Stimulated activated CD8-positive, alpha-beta memory T cell treated with anti-CD3 and anti-CD28 coated beads, Interleukin-15, amount 100 ng/mL, for 4 hours (primary cell): ENCODE results near the gene PRICKLE2.

Source experiments
- DNase-seq, 2 donors: peaks; one replicate each; pipeline ENCODE4 v3.0.0-alpha.2; 2020; ENCODE audit warnings: low read depth in 2 of 2

The PRICKLE2 gene

GRCh38 chr3:64133987-64134386 is 91.3 kb downstream of the PRICKLE2 start:
- DNase-seq: no peak

GRCh38 chr3:64133272-64133671 is 92.0 kb downstream of the PRICKLE2 start:
- DNase-seq: no peak

- DNase-seq: no peak
These were observed 93.4 kb downstream of the PRICKLE2 start for GRCh38 chr3:64131725-64132469.

GRCh38 chr3:64130436-64130835 is 94.8 kb downstream of the PRICKLE2 start:
- no peak for DNase-seq

- DNase-seq: no peak
These were observed 95.7 kb downstream of the PRICKLE2 start for GRCh38 chr3:64129581-64129980.

- DNase-seq: no peak
These were observed 96.2 kb downstream of the PRICKLE2 start for GRCh38 chr3:64129106-64129505.

GRCh38 chr3:64125561-64125960 is 99.7 kb downstream of the PRICKLE2 start:
- no peak for DNase-seq

- no peak for DNase-seq
These were observed 101.3 kb downstream of the PRICKLE2 start for GRCh38 chr3:64123931-64124330.

- no peak for DNase-seq
These were observed 102.8 kb downstream of the PRICKLE2 start for GRCh38 chr3:64122476-64122875.

GRCh38 chr3:64121750-64122311 is 103.4 kb downstream of the PRICKLE2 start:
- DNase-seq: no peak

GRCh38 chr3:64120876-64121275 is 104.4 kb downstream of the PRICKLE2 start:
- no peak for DNase-seq

- DNase-seq: no peak
These were observed 107.8 kb downstream of the PRICKLE2 start for GRCh38 chr3:64117483-64117882.

GRCh38 chr3:64114651-64115050 is 110.6 kb downstream of the PRICKLE2 start:
- DNase-seq: no peak

GRCh38 chr3:64111872-64112271 is 113.4 kb downstream of the PRICKLE2 start:
- no peak for DNase-seq

- no peak for DNase-seq
These were observed 114.2 kb downstream of the PRICKLE2 start for GRCh38 chr3:64111083-64111482.

- no peak for DNase-seq
These were observed 115.2 kb downstream of the PRICKLE2 start for GRCh38 chr3:64110071-64110470.

- no peak for DNase-seq
These were observed 115.8 kb downstream of the PRICKLE2 start for GRCh38 chr3:64109438-64109837.

- no peak for DNase-seq
These were observed 116.4 kb downstream of the PRICKLE2 start for GRCh38 chr3:64108784-64109317.

- DNase-seq: no peak
These were observed 117.0 kb downstream of the PRICKLE2 start for GRCh38 chr3:64108231-64108630.

- DNase-seq: no peak
These were observed 118.1 kb downstream of the PRICKLE2 start for GRCh38 chr3:64107190-64107589.

- no peak for DNase-seq
These were observed 119.5 kb downstream of the PRICKLE2 start for GRCh38 chr3:64105816-64106215.

- no peak for DNase-seq
These were observed 120.6 kb downstream of the PRICKLE2 start for GRCh38 chr3:64104691-64105111.

GRCh38 chr3:64104006-64104405 is 121.3 kb downstream of the PRICKLE2 start:
- DNase-seq: no peak
